Stimulated activated naive CD4-positive, alpha-beta T cell treated with Interleukin-2 at 50 U/mL for 16 hours (primary cell): Measurements from ENCODE around the gene SPACA6.
"Not testable (repeated sequence)": the region's sequence is repeated elsewhere in the genome, so short reads cannot be mapped to it uniquely, and the experiment has no call there.

Source experiments
- DNase-seq: peaks from one replicate; lab custom pipeline; 2025; lab: John Stamatoyannopoulos, UW

Gene SPACA6

GRCh38 chr19:51737924-51738323 is 44.8 kb downstream of the SPACA6 start:
- no peak for DNase-seq

GRCh38 chr19:51738523-51738922 is 45.4 kb downstream of the SPACA6 start:
- not testable (repeated sequence) for DNase-seq

GRCh38 chr19:51739466-51740213 is 46.5 kb downstream of the SPACA6 start:
- DNase-seq = no peak

- DNase-seq = no peak
Observed at GRCh38 chr19:51740356-51740755, 47.2 kb downstream of the SPACA6 start.

DNA sequence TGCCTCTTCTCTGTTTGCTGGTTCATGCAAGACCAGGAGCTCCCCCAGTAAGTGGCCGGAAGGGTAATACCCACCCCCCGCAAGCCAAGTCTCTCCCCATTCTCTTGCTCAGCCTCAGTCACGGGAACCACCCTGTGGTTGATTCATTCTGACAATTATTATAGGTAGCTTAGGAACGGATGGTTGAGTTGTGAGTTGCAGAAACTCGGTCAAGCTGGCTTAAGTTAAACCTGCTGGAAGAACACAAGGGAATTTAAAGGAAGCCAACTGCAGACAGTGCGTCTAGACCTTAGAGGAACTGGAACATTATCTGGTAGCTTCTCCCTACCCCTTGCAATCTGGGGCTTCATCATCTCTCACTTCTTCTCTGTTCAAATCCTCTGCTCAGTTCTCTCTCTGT is 49.7 kb downstream of the SPACA6 start:
- no peak for DNase-seq

- no peak for DNase-seq
Observed at GRCh38 chr19:51743405-51743804, 50.3 kb downstream of the SPACA6 start.

DNA sequence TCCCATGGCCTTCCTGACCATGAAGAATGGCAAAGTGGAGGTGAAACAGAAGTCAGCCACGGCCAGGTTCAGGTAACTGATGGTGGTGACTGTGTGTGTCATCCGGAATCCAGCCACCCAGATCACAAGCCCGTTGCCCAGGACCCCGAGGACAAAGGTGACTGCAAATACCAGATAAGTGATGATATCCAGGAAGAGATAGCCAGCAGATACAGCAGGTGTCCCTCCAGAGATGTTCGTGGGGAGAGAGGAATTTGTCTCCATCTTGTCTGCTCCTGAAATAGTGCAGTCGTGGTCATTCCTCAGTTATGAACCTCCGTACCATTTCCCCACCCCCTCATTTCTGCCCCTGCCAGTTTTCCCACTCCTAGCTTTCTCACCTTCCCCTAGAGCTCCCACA is 53.6 kb downstream of the SPACA6 start:
- no peak for DNase-seq

GRCh38 chr19:51749979-51750378 is 56.8 kb downstream of the SPACA6 start:
- DNase-seq = no peak

GRCh38 chr19:51750400-51751094 is 57.4 kb downstream of the SPACA6 start:
- DNase-seq = no peak

- DNase-seq = no peak
Observed at GRCh38 chr19:51751655-51752054, 58.5 kb downstream of the SPACA6 start, which contains the start of gene FPR1. FPR1 (minus strand) TSS chr19:51751878; CDS start chr19:51746994, 4,884 bp downstream.

- no peak for DNase-seq
Observed at GRCh38 chr19:51754109-51754508, 61.0 kb downstream of the SPACA6 start.

DNA sequence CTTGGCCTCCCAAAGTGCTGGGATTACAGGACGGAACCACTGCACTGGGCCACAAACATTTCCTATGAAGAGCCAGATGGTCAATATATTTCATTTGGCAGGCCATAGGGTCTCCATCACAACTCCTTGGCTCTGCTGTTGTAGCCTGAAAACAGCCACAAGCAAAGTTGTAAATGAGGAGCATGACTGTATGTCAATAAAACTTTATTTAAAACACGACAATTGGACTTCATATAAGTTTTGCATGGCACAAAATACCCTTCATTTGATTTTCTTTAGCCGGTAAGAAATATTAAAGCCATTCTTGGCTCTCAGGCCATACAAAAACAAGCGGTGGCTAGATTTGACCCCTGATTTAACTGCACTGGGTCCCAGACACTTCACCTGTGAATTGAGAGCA is 61.6 kb downstream of the SPACA6 start:
- DNase-seq = no peak
